Stimulated activated CD4-positive, alpha-beta T cell treated with anti-CD3 and anti-CD28 coated beads, Interleukin-12 subunit alpha, Interleukin-12 subunit beta, amount 100 ng/mL, for 4 hours (primary cell): Measurements from ENCODE around the gene LHCGR.
"Not testable (repeated sequence)": the region's sequence is repeated elsewhere in the genome, so short reads cannot be mapped to it uniquely, and the experiment has no call there.

Experiments
- DNase-seq: peaks from one replicate; pipeline ENCODE4 v3.0.0-alpha.2; 2020

LHCGR gene

GRCh38 chr2:48739236-48739635 lies 16.3 kb downstream of the LHCGR start:
- DNase-seq, result not testable (repeated sequence)

GRCh38 chr2:48738806-48739205 lies 16.7 kb downstream of the LHCGR start:
- no peak for DNase-seq

GRCh38 chr2:48736251-48736650 lies 19.3 kb downstream of the LHCGR start:
- no peak for DNase-seq

GRCh38 chr2:48734576-48735303 lies 20.8 kb downstream of the LHCGR start:
- no peak for DNase-seq

GRCh38 chr2:48733067-48733503 lies 22.4 kb downstream of the LHCGR start:
- no peak for DNase-seq

GRCh38 chr2:48728840-48729239 lies 26.7 kb downstream of the LHCGR start:
- DNase-seq, result no peak

- no peak for DNase-seq
These were observed 27.2 kb downstream of the LHCGR start for GRCh38 chr2:48728295-48728694.

GRCh38 chr2:48727560-48727959 lies 28.0 kb downstream of the LHCGR start:
- no peak for DNase-seq

- DNase-seq, result no peak
These were observed 29.6 kb downstream of the LHCGR start for GRCh38 chr2:48725696-48726494.

GRCh38 chr2:48724278-48724677 lies 31.2 kb downstream of the LHCGR start:
- no peak for DNase-seq

GRCh38 chr2:48723129-48723528 lies 32.4 kb downstream of the LHCGR start:
- no peak for DNase-seq

- DNase-seq, result no peak
These were observed 33.1 kb downstream of the LHCGR start for GRCh38 chr2:48722391-48722790.

GRCh38 chr2:48721158-48721557 lies 34.4 kb downstream of the LHCGR start:
- no peak for DNase-seq

- no peak for DNase-seq
These were observed 35.9 kb downstream of the LHCGR start for GRCh38 chr2:48719480-48720177.

GRCh38 chr2:48717846-48718245 lies 37.7 kb downstream of the LHCGR start:
- DNase-seq, result no peak

GRCh38 chr2:48715956-48716355 lies 39.6 kb downstream of the LHCGR start:
- no peak for DNase-seq

- no peak for DNase-seq
These were observed 40.3 kb downstream of the LHCGR start for GRCh38 chr2:48715042-48715899.

- DNase-seq, result no peak
These were observed 41.3 kb downstream of the LHCGR start for GRCh38 chr2:48714245-48714644.

- DNase-seq, result no peak
These were observed 41.9 kb downstream of the LHCGR start for GRCh38 chr2:48713647-48714046.

GRCh38 chr2:48712151-48712550 lies 43.4 kb downstream of the LHCGR start:
- DNase-seq, result no peak

GRCh38 chr2:48711343-48711742 lies 44.2 kb downstream of the LHCGR start:
- DNase-seq, result no peak
